GM12878 (cell line): ENCODE measurements around the gene TMC6. TPM values are rescaled to one million over a fixed set of nuclear protein-coding genes. Genes with fewer than 3 reads are reported as not detected.
A peak's percentile ranks its signal among the peaks of the same experiment; 100 is the strongest.

Experiments
- ATAC-seq: fragments of 200-7000 bp; cut with Tn5 transposase; 3 replicates; pipeline ENCODE4 v1.9.1; 2020; ENCODE audit warnings: mild to moderate bottlenecking, moderate library complexity
- BruUV-seq: library from RNA; stranded (reverse); fragments of 400-500 nt; replicated peaks from 2 replicates; lab custom pipeline; 2021; lab: Mats Ljungman, UMichigan
- CTCF ChIA-PET: fragments of 300-600 bp; sonication (Branson Sonifier 250); formaldehyde crosslinking; extraction: SDS; loops from one replicate; lab custom pipeline; 2021; ENCODE audit warnings: inconsistent platforms; lab: Yijun Ruan, JAX
- POLR2A ChIA-PET: fragments of 350-600 bp; formaldehyde crosslinking; extraction: SDS; loops from one replicate; lab custom pipeline; 2021; ENCODE audit warnings: inconsistent platforms; lab: Charles Lee
- RAD21 ChIA-PET: fragments of 300-600 bp; sonication (Branson Sonifier 250); formaldehyde crosslinking; loops from one replicate; lab custom pipeline; 2023; ENCODE audit warnings: antibody characterized with exemption; ENCODE audit not compliant: unreplicated experiment; lab: Charles Lee
- SMC1A ChIA-PET: fragments of 300-600 bp; sonication (Branson Sonifier 250); formaldehyde crosslinking; loops from one replicate; lab custom pipeline; 2023; ENCODE audit not compliant: unreplicated experiment, uncharacterized antibody; lab: Charles Lee
- DNase-seq: peaks from one replicate; pipeline ENCODE4 v3.0.0-alpha.2; 2011; ENCODE audit warnings: low read depth, low spot score
- FAIRE-seq: peaks from 3 replicates; lab custom pipeline; 2011; peaks lifted over from hg19 to GRCh38; lab: Jason Lieb, UNC
- H2AFZ ChIP-seq: 2 replicates; pipeline ENCODE4 v1.6.0; 2011; ENCODE audit warnings: low read depth, low read length, control low read depth; ENCODE audit not compliant: control insufficient read depth
- H3K27ac ChIP-seq: 2 replicates; pipeline ENCODE4 v1.5.1; 2011; ENCODE audit warnings: control low read depth; ENCODE audit not compliant: control insufficient read depth, insufficient read depth
- H3K27me3 ChIP-seq, 2 experiments: replicated peaks in 1 of 2; 2 replicates each; pipeline versions ENCODE4 v1.6.0 to v1.6.1; 2011; ENCODE audit warnings: low read length in 1 of 2; ENCODE audit not compliant: control insufficient read depth in 2 of 2, insufficient read depth in 2 of 2
- H3K36me3 ChIP-seq, 2 experiments: 2 replicates each; pipeline ENCODE4 v1.5.1; 2011; ENCODE audit warnings: low read length in 1 of 2; ENCODE audit not compliant: control insufficient read depth in 2 of 2, insufficient read depth in 2 of 2
- H3K4me1 ChIP-seq: 2 replicates; pipeline ENCODE4 v1.6.1; 2011; ENCODE audit warnings: mild to moderate bottlenecking, low read length, moderate library complexity, mixed read lengths; ENCODE audit not compliant: control insufficient read depth, insufficient read depth
- H3K4me2 ChIP-seq: 2 replicates; pipeline ENCODE4 v1.6.0; 2011; ENCODE audit warnings: control low read depth; ENCODE audit not compliant: control insufficient read depth, insufficient read depth
- H3K4me3 ChIP-seq: fragments of 200-600 bp; sonication (generic); 2 replicates; pipeline ENCODE4 v1.5.1; 2016
- H3K79me2 ChIP-seq: 2 replicates; pipeline ENCODE4 v1.6.0; 2011; ENCODE audit warnings: low read length; ENCODE audit not compliant: control insufficient read depth, insufficient read depth
- H3K9ac ChIP-seq: 2 replicates; pipeline ENCODE4 v1.8.0; 2011; ENCODE audit warnings: low read length, control low read depth, mixed read lengths; ENCODE audit not compliant: control insufficient read depth, insufficient read depth
- H3K9me3 ChIP-seq: replicated peaks from 3 replicates; pipeline ENCODE4 v1.5.1; 2011; ENCODE audit warnings: mild to moderate bottlenecking, low read length; ENCODE audit not compliant: control insufficient read depth, insufficient read depth
- H4K20me1 ChIP-seq: 2 replicates; pipeline ENCODE4 v1.6.0; 2011; ENCODE audit not compliant: control insufficient read depth, insufficient read depth
- ASH2L ChIP-seq: fragments of 300-600, 200-600 bp; sonication (generic); IDR thresholded peaks from 2 replicates; pipeline ENCODE4 v1.6.1; 2017; ENCODE audit warnings: low read depth, mild to moderate bottlenecking, borderline replicate concordance
- BHLHE40 ChIP-seq, 2 experiments: fragments of 450-650 bp in 1 of 2; IDR thresholded peaks; 2 replicates each; pipeline ENCODE4 v1.6.1; 2011 to 2017; ENCODE audit warnings: low read depth in 2 of 2, borderline replicate concordance in 1 of 2, improper control_type of control experiment in 1 of 2, low read length in 1 of 2, mild to moderate bottlenecking in 1 of 2
- BMI1 ChIP-seq: fragments of 450-650 bp; IDR thresholded peaks from 2 replicates; pipeline ENCODE4 v1.6.1; 2016; ENCODE audit warnings: mild to moderate bottlenecking, moderate library complexity, borderline replicate concordance
- CREB1 ChIP-seq: IDR thresholded peaks from 2 replicates; pipeline ENCODE4 v1.6.1; 2012; ENCODE audit warnings: low read depth, mild to moderate bottlenecking, inconsistent platforms
- IKZF2 ChIP-seq, 2 experiments: fragments of 450-650 bp; IDR thresholded peaks; 2 replicates each; pipeline ENCODE4 v1.6.1; 2017; ENCODE audit warnings: mild to moderate bottlenecking in 2 of 2, moderate library complexity in 2 of 2
- POLR2AphosphoS2 ChIP-seq: IDR thresholded peaks from 2 replicates; pipeline ENCODE4 v1.6.1; 2011; ENCODE audit warnings: low read depth, mild to moderate bottlenecking, low read length, improper control_type of control experiment, moderate library complexity
- YY1 ChIP-seq: IDR thresholded peaks from 2 replicates; pipeline ENCODE4 v1.6.1; 2011; ENCODE audit warnings: low read depth, mild to moderate bottlenecking, low read length
- ZNF274 ChIP-seq: IDR thresholded peaks from one replicate; pipeline ENCODE4 v1.8.0; 2011; ENCODE audit not compliant: insufficient read length, insufficient read depth
- whole genome bisulfite sequencing: methylation state at CpG from one replicate; pipeline ENCODE4 v1.1.6; 2016; ENCODE audit warnings: low lambda C conversion rate; ENCODE audit not compliant: insufficient replicate concordance, insufficient coverage; ENCODE audit errors: missing lambda C conversion rate; 5-methylcytosine and 5-hydroxymethylcytosine counted together
- in situ Hi-C: fragments of 300-500 bp; cut with MboI; formaldehyde crosslinking; loops from 9 replicates; pipeline ENCODE4 v1.14.3; 2018; ENCODE audit warnings: mixed read lengths
- intact Hi-C: fragments of 100-400 bp; cut with micrococcal nuclease; formaldehyde crosslinking; loops from one replicate; pipeline ENCODE4 v1.14.2; 2022; ENCODE audit not compliant: unreplicated experiment
- polyA plus RNA-seq, 11 experiments: library from polyadenylated mRNA; depleted of rRNA in 4 of 11; unstranded in 6 of 11; stranded (reverse) in 5 of 11; fragments of >200 nt; fragmentation: Nextera tagmentation in 4 of 11; fragmentation: Illumina TruSeq in 1 of 11; extraction: Ambion mirVana in 4 of 11; extraction: Trizol in 1 of 11; gene quantifications; 1 replicate in 1 of 11; 2 replicates in 10 of 11; pipeline versions ENCODE4 v1.2.1 to v1.2.3, GENCODE V29; 2011 to 2016; ENCODE audit warnings: inconsistent platforms in 2 of 11, missing spikeins in 2 of 11, low read depth in 1 of 11
- total RNA-seq, 4 experiments: library from RNA; depleted of rRNA in 3 of 4; stranded (reverse); fragments of >200 nt in 3 of 4; fragmentation: Illumina TruSeq in 1 of 4; extraction: Trizol in 1 of 4; gene quantifications; 2 replicates each; pipeline versions ENCODE4 v1.2.1 to v1.2.3, GENCODE V29; 2013 to 2021

The TMC6 gene
- total and polyA plus RNA-seq, 10 of the 15 experiments (the other 5 are each of a cell fraction or from before 2014, with no cell fraction given), result 1.9 to 232 (median 60.6) TPM

DNA sequence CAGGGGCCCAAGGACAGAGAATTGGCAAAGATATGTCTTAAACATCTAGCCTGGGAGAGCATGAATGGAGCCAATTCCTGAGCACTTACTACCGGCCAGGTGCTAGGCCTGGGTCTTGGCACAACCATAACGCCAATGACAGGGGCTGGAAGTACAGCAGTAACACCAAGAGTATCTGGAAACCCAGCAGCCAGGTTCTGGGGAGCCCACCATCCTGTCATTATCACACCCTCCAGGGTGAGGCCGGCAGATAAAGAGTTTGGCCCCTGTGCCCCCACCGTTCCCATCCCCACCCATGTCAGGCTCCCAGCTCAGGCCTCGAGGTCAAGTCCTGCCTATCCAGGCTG lies 1.5 kb upstream of the TMC6 start:
- TF ChIP-seq BHLHE40 (IDR thresholded peaks at IDR 0.05; ENCODE audit: borderline replicate concordance in 1 of 2, low read depth in 2 of 2, low read length in 1 of 2), result no peak
- no peak for TF ChIP-seq YY1
- TF ChIP-seq POLR2AphosphoS2, result 0 out of 2 replicates have a peak, but pooled peaks have one; percentile 12
- TF ChIP-seq ASH2L, result no peak
- no peak for TF ChIP-seq ZNF274
- TF ChIP-seq BMI1, result no peak
- no peak for TF ChIP-seq IKZF2 (IDR thresholded peaks at IDR 0.05)
- TF ChIP-seq CREB1, result no peak
- ChIA-PET SMC1A (interaction anchor here (0.6 to 1.7 kb wide), 6 partner anchors 10 to 110 kb away, joined by 3 to 6 read pairs (median 4); no protein-coding TSS in a partner anchor), POLR2A (interaction anchor here (0.7 to 8.0 kb wide), 14 partner anchors 12 to 684 kb away, joined by 3 to 85 read pairs (median 5); partner anchors contain the start of genes SYNGR2 and TNRC6C), CTCF (interaction anchor here (1.0 to 12.7 kb wide), 8 partner anchors 6 to 120 kb away, joined by 3 to 100 read pairs (median 6); no protein-coding TSS in a partner anchor), RAD21 (interaction anchor here (0.7 to 1.8 kb wide), 13 partner anchors 9 to 114 kb away, joined by 3 to 10 read pairs (median 5); no protein-coding TSS in a partner anchor)
- H3K4me3 ChIP-seq, result peak overlapping the region; percentile 94
- H4K20me1 ChIP-seq, result no peaks in the 10 kb centered on the region
- FAIRE-seq (peak; percentile 68), ATAC-seq (no peak), DNase-seq (no peak)
- no peak overlapping the region for H2AFZ ChIP-seq
- BruUV-seq, result no TSS peak
- no peaks in the 10 kb centered on the region for H3K27me3 ChIP-seq
- H3K27ac ChIP-seq, result peak overlapping the region; percentile 93
- peak overlapping the region; percentile 86 for H3K9ac ChIP-seq
- intact Hi-C loops (no loop called here), in situ Hi-C loops (no loop called here)
- H3K36me3 ChIP-seq, result peaks cover 5 to 6% of the 10 kb centered on the region in 2 experiments; a peak in 3 of 4 replicates
- no peaks in the 10 kb centered on the region for H3K9me3 ChIP-seq
- peak overlapping the region; percentile 96 for H3K4me2 ChIP-seq
- peaks cover 59% of the 10 kb centered on the region for H3K4me1 ChIP-seq
- 0% methylated on average over 5 of the region's 5 CpGs for WGBS
- peaks cover 98% of the 10 kb centered on the region for H3K79me2 ChIP-seq
